ENCODE measurements around the gene CD163.

- TF ChIP-seq CTCF (IDR thresholded peaks at IDR 0.05), result no peak
- TF ChIP-seq POLR2A (IDR thresholded peaks at IDR 0.05), result no peak
These were observed 59.0 kb downstream of the CD163 start for GRCh38 chr12:7444537-7444936.

All from Peyer's patch (tissue), 4 donors.